ENCODE data around the gene UGT1A9.
"Not testable (repeated sequence)": the region's sequence is repeated elsewhere in the genome, so short reads cannot be mapped to it uniquely, and the experiment has no call there.

UGT1A9 gene

GRCh38 chr2:233705911-233706506 lies 34.3 kb downstream of the UGT1A9 start:
- intact Hi-C loops (cut with DNase I): no loop called here
- DNase-seq: no peak

GRCh38 chr2:233706720-233707119 lies 35.0 kb downstream of the UGT1A9 start:
- no peak for DNase-seq
- intact Hi-C loops (cut with DNase I): no loop called here

DNA sequence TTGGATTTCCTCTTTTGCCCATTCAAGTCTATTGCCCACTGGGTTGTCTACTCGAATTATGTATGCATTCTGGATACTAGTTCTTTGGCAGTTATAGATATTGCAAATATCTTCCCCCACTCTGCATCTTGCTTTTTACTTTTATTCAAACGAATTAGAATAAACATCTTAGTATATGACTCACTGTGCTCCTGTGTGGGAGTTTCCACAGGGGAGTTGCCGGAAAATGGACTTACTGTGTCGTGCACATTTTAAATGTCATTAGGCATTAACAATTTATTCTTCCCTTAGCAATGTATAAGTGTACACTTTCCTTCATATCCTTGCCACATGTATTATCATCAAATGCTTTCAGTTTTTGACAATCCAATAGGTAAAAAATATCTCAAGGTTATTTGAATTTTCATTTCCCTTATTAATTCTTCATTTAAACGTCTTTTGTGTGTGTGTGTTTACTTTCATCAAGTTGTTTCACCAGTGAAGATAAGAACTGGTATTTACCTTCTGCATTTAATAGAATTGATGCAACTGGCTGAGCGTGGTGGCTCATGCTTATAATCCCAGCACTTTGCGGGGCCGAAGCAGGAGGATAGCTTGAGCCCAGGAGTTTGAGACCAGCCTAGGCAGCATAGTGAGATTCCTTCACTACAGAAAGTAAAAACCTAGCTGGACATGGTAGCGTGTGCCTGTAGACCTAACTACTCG lies 36.4 kb downstream of the UGT1A9 start:
- DNase-seq: no peak
- intact Hi-C loops (cut with DNase I): no loop called here

DNA sequence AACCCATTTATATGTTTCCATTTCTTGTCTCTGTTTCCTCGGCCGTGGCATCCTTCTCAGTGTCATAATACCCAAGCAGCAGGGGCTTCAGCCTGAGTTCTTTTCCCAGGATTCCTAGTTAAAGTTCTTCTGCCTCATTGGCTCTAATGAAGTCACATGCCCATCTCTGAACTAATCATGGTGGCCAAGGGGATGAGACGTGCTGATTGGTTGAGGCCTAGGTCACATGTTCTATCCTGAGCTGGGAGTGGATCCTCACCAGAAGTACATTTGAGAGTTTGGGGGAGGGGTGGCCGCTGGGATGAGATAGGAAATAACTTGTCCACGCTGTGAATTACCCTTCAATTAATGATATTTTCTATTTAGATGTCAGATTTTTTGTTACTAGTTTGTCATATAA lies 37.2 kb downstream of the UGT1A9 start:
- no peak for DNase-seq
- intact Hi-C loops (cut with DNase I): no loop called here

- intact Hi-C loops (cut with DNase I): loop anchor here (5.0 kb wide), 1 partner anchor 264 kb away; no protein-coding TSS in a partner anchor
- peak; percentile 64 to 94 (median 84) for DNase-seq
These were observed 39.8 kb downstream of the UGT1A9 start for GRCh38 chr2:233711312-233712008.

DNA sequence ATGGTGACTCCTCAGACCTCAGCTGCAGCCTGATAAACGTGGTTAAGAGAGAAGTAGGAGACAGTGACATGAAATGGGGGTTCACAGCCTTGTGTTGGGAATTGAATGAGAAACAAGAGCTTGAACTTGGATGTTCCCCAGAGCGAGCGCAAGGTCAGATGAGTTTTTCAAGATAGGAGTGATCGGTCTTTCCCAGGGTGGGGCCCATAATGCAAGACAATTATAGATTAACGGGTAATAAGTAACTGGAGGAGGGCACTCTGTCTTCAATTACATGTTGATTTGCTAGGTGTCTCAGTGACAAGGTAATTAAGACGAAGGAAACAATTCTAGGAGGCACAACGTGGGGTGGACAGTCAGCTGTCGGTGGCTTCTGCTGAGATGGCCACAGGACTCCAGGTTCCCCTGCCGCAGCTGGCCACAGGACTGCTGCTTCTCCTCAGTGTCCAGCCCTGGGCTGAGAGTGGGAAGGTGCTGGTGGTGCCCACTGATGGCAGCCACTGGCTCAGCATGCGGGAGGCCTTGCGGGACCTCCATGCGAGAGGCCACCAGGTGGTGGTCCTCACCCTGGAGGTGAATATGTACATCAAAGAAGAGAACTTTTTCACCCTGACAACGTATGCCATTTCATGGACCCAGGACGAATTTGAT lies 41.0 kb downstream of the UGT1A9 start, which contains the start of gene UGT1A5:
Gene UGT1A5, plus strand, starts transcription at position 297 of the 651 bp plus-strand sequence. Its CDS starts 85 bp downstream, at position 382.
- DNase-seq: no peak
- intact Hi-C loops (cut with DNase I): loop anchor here (5.0 kb wide), 1 partner anchor 265 kb away; no protein-coding TSS in a partner anchor

DNA sequence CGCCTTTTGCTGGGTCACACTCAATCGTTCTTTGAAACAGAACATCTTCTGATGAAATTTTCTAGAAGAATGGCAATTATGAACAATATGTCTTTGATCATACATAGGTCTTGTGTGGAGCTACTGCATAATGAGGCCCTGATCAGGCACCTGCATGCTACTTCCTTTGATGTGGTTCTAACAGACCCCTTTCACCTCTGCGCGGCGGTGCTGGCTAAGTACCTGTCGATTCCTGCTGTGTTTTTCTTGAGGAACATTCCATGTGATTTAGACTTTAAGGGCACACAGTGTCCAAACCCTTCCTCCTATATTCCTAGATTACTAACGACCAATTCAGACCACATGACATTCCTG lies 41.5 kb downstream of the UGT1A9 start:
- DNase-seq: no peak

GRCh38 chr2:233714121-233714520 lies 42.4 kb downstream of the UGT1A9 start:
- no peak for DNase-seq
- intact Hi-C loops (cut with DNase I): loop anchor here (5.0 kb wide), 1 partner anchor 267 kb away; no protein-coding TSS in a partner anchor

More for the DNA sequence above, 41.5 kb downstream of the UGT1A9 start:
- intact Hi-C loops (cut with DNase I): loop anchor here (5.0 kb wide), 1 partner anchor 266 kb away; no protein-coding TSS in a partner anchor

GRCh38 chr2:233718552-233718951 lies 46.9 kb downstream of the UGT1A9 start, which contains the start of gene UGT1A4:
TSS of gene UGT1A4 (plus strand) at chr2:233718736. CDS start at chr2:233718821, 85 bp downstream.
- no peak for DNase-seq
- intact Hi-C loops (cut with DNase I): no loop called here

- intact Hi-C loops (cut with DNase I): no loop called here
- no peak for DNase-seq
These were observed 57.1 kb downstream of the UGT1A9 start, which contains the start of gene UGT1A3 for GRCh38 chr2:233728723-233729301. TSS of gene UGT1A3 (plus strand) at chr2:233729042. CDS start at chr2:233729127, 85 bp downstream.

GRCh38 chr2:233736868-233737653 lies 65.4 kb downstream of the UGT1A9 start:
- intact Hi-C loops (cut with DNase I); DNase-seq: not testable (repeated sequence)

DNA sequence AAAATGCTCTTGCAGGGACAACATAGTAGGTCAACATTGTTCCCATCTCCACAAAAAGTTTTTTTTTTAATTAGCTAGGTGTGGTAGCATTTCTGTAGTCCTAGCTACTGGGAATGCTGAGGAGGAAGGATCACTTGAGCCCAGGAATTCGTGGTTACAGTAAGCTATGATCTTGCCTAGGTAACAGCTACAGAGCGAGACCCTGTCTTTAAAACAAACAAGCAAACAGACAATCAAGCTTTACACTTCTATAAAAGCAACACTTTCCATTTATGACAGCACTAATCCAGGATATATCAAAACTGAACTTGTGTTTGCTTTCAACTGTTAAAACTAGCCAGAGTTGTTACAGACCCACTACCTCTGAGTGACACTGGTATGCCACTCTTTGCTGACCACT lies 69.2 kb downstream of the UGT1A9 start:
- DNase-seq: no peak
- intact Hi-C loops (cut with DNase I): no loop called here

GRCh38 chr2:233743464-233744259 lies 72.0 kb downstream of the UGT1A9 start:
- intact Hi-C loops (cut with DNase I): no loop called here
- DNase-seq: no peak

GRCh38 chr2:233745073-233745755 lies 73.5 kb downstream of the UGT1A9 start:
- DNase-seq: no peak
- intact Hi-C loops (cut with DNase I): no loop called here

GRCh38 chr2:233745838-233746237 lies 74.1 kb downstream of the UGT1A9 start:
- DNase-seq; intact Hi-C loops (cut with DNase I): not testable (repeated sequence)

GRCh38 chr2:233746475-233747282 lies 75.0 kb downstream of the UGT1A9 start:
- DNase-seq: no peak
- intact Hi-C loops (cut with DNase I): no loop called here
